Stromal cell of bone marrow (primary cell): ENCODE measurements around the gene HS3ST5.
"Not testable (repeated sequence)": the region's sequence is repeated elsewhere in the genome, so short reads cannot be mapped to it uniquely, and the experiment has no call there.

Experiments used
- DNase-seq: peaks from one replicate; pipeline ENCODE4 v3.0.0-alpha.2; 2012; ENCODE audit warnings: low read depth

Gene HS3ST5

GRCh38 chr6:114334237-114334636 lies 8.6 kb downstream of the HS3ST5 start:
- no peak for DNase-seq

GRCh38 chr6:114327074-114327473 lies 15.7 kb downstream of the HS3ST5 start:
- DNase-seq, result no peak

DNA sequence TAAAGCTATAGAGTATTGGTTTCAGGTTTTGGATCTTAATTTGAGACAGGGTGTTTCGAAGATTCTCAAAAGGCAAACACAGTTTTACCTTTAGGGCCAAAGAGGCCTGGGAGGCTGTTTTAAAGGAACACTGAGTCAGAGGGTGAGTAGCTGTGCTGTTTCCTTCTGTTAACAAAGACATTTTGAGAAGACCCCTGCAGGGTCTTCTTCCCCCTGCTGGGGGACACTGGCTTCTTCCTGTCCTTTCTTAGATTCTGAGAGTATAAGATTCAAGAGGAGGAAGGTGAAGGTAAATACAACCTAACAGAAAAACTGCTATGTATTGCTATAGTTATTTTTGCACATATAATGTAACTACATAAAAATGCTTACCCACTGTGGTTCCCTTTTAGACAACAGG lies 19.0 kb downstream of the HS3ST5 start:
- DNase-seq, result no peak

DNA sequence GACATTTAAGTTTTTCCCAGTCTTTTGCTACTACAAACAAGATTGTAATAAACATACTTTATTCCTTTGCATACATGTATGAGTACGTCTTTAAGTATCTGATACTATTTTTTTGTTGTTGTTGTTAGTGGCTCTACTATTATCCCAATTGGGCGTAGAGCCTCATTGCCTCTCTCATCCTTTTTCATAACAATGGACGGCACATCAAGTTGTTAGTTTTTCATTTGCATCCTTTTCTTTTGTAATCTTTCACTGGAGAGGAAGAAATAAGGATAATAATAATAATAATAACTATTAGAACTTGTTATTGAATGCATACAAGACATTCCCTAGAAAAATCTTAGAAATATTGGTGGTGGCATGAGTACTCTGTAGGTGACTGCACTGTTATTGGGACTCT lies 23.1 kb downstream of the HS3ST5 start:
- DNase-seq, result no peak

GRCh38 chr6:114315831-114316595 lies 26.8 kb downstream of the HS3ST5 start:
- DNase-seq, result no peak

DNA sequence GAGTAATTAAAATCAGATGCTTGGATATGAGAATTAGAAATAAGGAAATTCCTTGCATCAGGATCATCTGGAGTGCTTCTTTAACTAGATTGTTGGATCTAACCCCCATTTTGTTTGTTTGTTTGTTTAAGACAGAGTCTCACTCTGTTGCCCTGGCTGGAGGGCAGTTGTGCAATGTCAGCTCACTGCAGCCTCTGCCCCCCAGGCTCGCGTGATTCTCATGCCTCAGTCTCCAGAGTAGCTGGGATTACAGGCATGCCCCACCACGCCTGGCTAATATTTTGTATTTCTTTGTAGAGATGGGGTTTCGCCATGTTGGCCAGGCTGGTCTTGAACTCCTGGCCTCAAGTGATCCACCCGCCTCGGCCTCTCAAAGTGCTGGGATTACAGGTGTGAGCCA lies 29.0 kb downstream of the HS3ST5 start:
- DNase-seq, result not testable (repeated sequence)

DNA sequence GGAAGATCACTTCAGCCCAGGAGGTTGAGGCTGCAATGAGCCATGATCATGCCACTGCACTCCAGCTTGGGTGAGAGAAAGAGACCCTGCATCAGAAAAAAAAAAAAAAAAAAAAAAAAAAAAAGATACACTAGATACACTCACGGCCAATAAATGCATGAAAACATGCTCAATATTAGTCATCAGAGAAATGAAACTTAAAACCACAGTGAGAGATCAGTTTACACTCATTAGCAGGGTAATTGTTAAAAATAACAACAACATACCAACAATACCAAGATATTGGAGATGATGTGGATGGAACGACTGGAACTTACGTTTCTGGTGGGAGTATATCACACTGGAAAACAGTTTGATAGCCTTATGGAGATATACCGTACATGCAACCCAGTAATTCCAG lies 29.9 kb downstream of the HS3ST5 start:
- no peak for DNase-seq

- no peak for DNase-seq
Measured at GRCh38 chr6:114310053-114310452, 32.8 kb downstream of the HS3ST5 start.

DNA sequence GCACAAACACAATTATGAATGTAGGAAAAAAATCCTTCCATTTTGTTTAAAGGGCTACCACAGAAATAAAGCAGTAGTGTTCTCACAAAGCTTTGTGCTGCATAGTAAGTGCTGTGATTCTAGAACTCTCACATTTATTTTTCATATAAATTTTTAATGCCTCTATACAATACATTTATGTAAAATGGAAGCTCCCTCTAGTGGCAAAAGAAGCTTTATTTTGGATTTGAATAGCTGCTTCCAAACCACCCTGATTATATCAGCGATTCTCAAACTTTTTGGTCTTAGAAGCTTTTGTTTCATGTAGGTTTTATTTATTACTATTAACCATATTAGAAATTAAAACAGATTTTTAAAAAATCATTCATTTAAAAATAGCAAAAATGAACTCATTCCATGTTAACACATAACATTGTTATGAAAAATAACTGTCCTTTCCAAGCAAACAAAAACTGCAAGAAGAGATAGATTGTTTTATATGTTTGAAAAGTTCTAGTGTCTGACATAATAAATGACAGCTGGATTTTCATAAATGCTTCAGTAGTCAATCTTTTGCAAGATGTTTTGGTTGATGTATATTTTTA lies 38.4 kb downstream of the HS3ST5 start:
- DNase-seq, result peak; percentile 8

GRCh38 chr6:114301596-114302219 lies 41.1 kb downstream of the HS3ST5 start:
- DNase-seq, result no peak

GRCh38 chr6:114297135-114297534 lies 45.7 kb downstream of the HS3ST5 start:
- DNase-seq, result no peak

DNA sequence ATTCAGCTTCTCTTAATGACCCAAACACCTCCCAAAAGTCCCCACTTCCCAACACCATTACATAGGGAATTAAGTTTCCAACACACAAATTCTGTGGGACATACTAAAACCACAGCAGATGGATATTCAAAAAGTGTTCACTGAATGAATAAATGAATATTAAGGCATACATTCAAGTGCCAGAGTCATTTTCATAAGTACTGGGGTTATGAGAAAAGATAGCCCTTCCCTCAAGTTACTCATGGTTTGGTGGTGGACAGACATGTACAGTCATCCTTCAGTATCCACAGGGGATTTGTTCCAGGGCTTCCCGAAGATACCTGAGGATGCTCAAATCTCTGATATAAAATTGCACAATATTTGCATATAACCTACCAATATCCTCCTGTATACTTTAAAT lies 50.4 kb downstream of the HS3ST5 start:
- DNase-seq, result no peak

- DNase-seq, result no peak
Measured at GRCh38 chr6:114291428-114291827, 51.4 kb downstream of the HS3ST5 start.

DNA sequence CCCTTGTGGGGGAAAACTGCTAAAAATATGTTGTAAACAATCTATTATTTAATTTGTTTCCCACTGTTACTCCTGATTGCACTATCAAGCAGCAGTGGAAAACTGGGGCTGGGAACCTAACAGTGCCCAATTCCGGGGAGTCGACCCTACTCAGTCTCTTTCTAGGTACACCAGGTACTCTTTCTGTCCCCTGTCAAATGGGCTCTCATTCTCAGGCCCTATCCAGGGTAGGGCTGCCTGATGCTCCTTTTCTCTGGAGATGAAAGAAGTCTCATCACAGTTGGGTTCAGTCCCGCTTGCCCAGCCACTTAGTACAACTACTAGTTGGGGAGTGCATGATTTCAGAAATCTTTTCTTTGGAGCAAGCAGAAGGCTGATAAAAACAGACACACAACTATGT lies 52.0 kb downstream of the HS3ST5 start:
- DNase-seq, result no peak

DNA sequence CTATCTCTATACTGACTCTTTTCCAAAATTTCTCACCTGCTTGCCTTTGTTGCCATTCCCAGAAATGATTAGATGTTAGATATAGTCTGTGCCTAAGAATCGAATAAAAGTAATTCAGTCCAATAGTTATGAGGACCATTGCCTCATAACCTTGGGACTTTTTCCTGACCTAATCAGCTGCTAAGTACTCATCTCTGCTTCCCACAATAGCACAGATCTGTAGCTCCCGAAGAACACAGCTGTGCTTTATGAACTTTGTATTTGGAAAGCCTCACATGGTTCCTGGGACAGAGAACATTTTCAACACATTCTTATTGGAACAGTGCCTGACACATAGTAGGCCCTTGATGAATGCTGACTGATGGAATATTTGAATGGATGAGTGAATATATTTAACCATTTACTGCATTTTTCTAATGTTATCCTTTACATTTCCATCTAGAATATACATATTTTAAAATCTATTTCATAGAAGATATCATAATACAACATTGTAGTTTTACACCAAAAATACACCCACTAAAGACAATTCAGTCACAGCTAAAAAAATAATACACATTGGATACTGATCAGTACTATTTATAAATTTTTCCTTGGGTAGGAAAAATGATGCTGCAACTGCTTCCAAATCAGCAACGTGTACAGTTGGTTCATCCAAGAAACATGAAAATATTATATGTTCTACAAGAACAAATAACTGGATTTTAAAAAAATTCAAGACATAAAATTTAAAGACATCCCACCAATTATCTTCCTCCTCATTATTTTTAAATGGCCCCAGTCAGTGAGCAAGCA lies 53.9 kb downstream of the HS3ST5 start:
- DNase-seq, result no peak

DNA sequence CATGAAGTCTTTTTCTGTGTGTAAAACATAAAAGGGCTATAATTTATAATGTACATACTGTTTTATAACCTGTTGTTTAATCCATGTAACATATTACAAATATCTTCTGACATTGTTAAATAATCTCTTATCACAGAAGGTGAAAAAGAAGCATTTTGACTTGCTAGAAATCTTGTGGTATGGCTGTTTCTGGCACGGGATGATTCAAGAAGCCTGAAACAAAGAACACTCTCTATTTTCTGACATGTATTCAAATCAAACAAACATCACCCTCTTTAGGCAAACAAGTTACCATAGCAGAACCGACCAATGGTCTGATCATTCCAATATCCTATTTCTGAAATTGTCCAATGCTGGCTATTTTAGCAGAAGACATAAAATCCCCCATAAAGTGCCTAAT lies 55.4 kb downstream of the HS3ST5 start:
- DNase-seq, result no peak

DNA sequence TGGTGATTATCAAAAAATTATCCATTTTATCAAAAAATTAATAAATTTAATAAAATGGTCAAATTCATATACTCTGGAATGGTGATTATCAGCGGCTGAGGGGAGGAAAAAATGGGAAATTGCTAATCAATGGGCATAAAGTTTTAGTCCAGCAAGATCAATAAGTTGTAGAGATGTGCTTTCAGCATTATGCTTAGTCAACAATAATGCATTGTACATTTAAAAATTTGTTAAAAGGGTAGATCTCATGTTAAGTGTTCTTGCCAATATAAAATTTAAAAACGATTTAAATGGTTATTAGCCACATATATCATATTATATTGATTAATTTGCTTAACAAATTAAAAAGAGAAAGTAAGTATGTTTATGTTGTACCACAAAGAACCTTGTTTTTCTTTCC lies 56.6 kb downstream of the HS3ST5 start:
- DNase-seq, result no peak

DNA sequence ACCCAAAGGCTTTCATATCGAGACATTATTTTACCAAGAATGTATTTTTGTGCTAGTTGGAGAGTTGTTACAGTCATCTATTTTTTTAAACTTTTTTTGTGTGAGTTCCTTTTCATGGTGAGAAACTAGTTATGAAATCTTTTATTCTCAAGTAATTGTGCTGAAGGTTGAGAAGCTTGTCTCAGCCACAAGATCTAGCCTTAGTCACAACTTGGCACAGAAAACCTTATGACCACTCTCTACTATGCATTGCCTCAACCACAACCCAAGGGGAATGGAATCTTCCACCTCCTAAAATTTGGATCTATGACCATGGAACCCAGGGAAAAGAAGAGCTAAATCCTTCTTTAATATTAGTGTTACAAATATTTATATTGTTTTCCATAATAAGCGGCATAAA lies 58.5 kb downstream of the HS3ST5 start:
- DNase-seq, result peak; percentile 64

GRCh38 chr6:114282292-114282691 lies 60.5 kb downstream of the HS3ST5 start:
- no peak for DNase-seq

GRCh38 chr6:114281496-114281895 lies 61.3 kb downstream of the HS3ST5 start:
- no peak for DNase-seq

DNA sequence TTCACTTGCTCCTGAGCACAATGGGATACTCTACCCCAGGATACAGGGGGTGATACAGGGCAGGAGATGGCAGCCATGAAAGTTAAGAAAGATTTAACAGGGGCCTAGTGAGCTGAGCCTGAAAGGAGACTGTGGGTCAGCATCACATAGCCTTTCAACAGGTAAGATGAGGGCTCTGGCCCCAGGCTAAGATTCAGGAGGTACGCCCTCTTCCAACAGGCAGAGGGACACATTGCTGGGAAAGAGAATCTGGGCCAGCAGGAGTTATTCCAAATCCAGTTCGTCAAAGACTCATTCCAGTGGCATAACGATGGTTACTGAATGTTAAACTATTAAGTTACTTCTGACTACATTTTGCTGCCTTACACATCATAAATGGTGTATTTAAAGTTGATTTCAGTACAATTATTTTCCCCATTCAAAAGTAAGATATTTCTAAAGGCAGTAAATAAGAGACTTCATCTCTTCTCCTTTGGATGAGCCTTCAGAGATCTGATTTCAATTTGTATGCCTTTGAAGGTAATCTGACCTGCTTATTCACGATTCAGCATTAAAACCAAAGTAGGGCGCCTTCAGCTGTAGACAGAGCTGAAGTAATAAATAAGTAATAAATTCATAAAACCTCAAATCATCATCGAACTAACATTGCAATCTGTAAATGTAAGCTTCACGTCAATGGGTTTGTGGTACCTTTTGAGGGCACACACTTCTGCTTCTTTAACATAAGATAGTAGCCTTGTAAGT lies 62.4 kb downstream of the HS3ST5 start:
- DNase-seq, result no peak

- DNase-seq, result no peak
Measured at GRCh38 chr6:114277220-114277619, 65.6 kb downstream of the HS3ST5 start.
